Heart left ventricle (tissue), 13 donors: Measurements from ENCODE around the gene KRT17.

Experiments
- CTCF ChIP-seq, 12 donors: fragments of 200-600 bp; sonication (generic) in 4 of 12; IDR thresholded peaks; one replicate each; pipeline versions ENCODE4 v1.5.0 to v1.8.0; 2018 to 2022; ENCODE audit warnings: antibody characterized with exemption in 12 of 12, mild to moderate bottlenecking in 5 of 12
- POLR2A ChIP-seq, 2 donors: fragments of 450-650 bp; IDR thresholded peaks; one replicate each; pipeline ENCODE4 v1.6.1; 2017; ENCODE audit warnings: antibody characterized with exemption in 2 of 2, mild to moderate bottlenecking in 2 of 2, moderate library complexity in 2 of 2
- donor health status: ischemic (EF 13 %, LVEDD 7.1; RV severe dilation, severe dysfunction).
- donor health status: DM: no; HTN: yes; CAD: no.
- donor health status: DM: no; HTN: no; CAD: no.
- donor health status: ischemic (EF 25% LVEDD 6.9; RV normal size, moderate dysfunction).
- donor health status: ischemic (EF 25% LVEDD 5.7; RV mildly dilated, moderate dysfunction).
- donor health status: ischemic (EF 35%, LVEDD 5.7; RV mildly dilated, moderate dysfunction).
- donor health status: nonischemic (EF 11% LVEDD 7.7; RV severe dilation, severe dysfunction).
- donor health status: DM: yes; HTN: yes; CAD: no.
- donor health status: PGD.
- donor health status: ischemic (EF 29% LVEDD 5.4; RV normal size, mild dysfunction).
- donor health status: nonischemic (EF 23%, LVEDD 6.1; RV moderate dilation, normal function).

- TF ChIP-seq CTCF (IDR thresholded peaks at IDR 0.05) (no peak), POLR2A (IDR thresholded peaks at IDR 0.05) (no peak)
Measured at GRCh38 chr17:41581366-41582060, 42.9 kb downstream of the KRT17 start.
